NCI-H1694 (cell line): ENCODE results near the gene MPST.

Source experiments
- DNase-seq: peaks from one replicate; lab custom pipeline; 2025; lab: John Stamatoyannopoulos, UW

MPST gene

GRCh38 chr22:37045958-37046357 is 26.4 kb downstream of the MPST start:
- peak; percentile 44 for DNase-seq

- no peak for DNase-seq
These were observed 27.0 kb downstream of the MPST start for GRCh38 chr22:37046589-37046988.

- DNase-seq = peak; percentile 93
These were observed 27.5 kb downstream of the MPST start for GRCh38 chr22:37047006-37047405.

- DNase-seq = no peak
These were observed 28.6 kb downstream of the MPST start for GRCh38 chr22:37048133-37048532.

- DNase-seq = no peak
These were observed 29.7 kb downstream of the MPST start for GRCh38 chr22:37049224-37049623.

GRCh38 chr22:37050913-37051312 is 31.4 kb downstream of the MPST start:
- no peak for DNase-seq

- DNase-seq = peak; percentile 17
These were observed 32.1 kb downstream of the MPST start, which contains the start of gene KCTD17 for GRCh38 chr22:37051391-37052385. KCTD17 (plus strand) TSS chr22:37051742; CDS start chr22:37051761, 19 bp downstream.

- DNase-seq = no peak
These were observed 33.1 kb downstream of the MPST start for GRCh38 chr22:37052386-37053309.

- DNase-seq = no peak
These were observed 33.9 kb downstream of the MPST start for GRCh38 chr22:37053310-37054055.

GRCh38 chr22:37054056-37054395 is 34.5 kb downstream of the MPST start:
- no peak for DNase-seq

GRCh38 chr22:37054600-37055365 is 35.2 kb downstream of the MPST start:
- no peak for DNase-seq

- DNase-seq = no peak
These were observed 36.7 kb downstream of the MPST start for GRCh38 chr22:37056246-37056645.

- no peak for DNase-seq
These were observed 37.7 kb downstream of the MPST start for GRCh38 chr22:37057226-37057625.

- DNase-seq = no peak
These were observed 38.4 kb downstream of the MPST start for GRCh38 chr22:37057796-37058510.

- no peak for DNase-seq
These were observed 39.6 kb downstream of the MPST start for GRCh38 chr22:37058917-37059701.

GRCh38 chr22:37059876-37060449 is 40.4 kb downstream of the MPST start:
- DNase-seq = no peak

- DNase-seq = no peak
These were observed 41.5 kb downstream of the MPST start for GRCh38 chr22:37060801-37061610.

- no peak for DNase-seq
These were observed 42.3 kb downstream of the MPST start for GRCh38 chr22:37061611-37062375.
